Measurements from ENCODE around the gene CERS5. TPM values are rescaled to one million over a fixed set of nuclear protein-coding genes. Genes with fewer than 3 reads are reported as not detected.

The CERS5 gene
- total RNA-seq, 4 donors from 2014 or later = 29.4 to 45.1 (median 38.9) TPM

- H3K36me3 ChIP-seq = peaks cover 29% of the 10 kb centered on the region
- no peak overlapping the region for H3K4me3 ChIP-seq
- H3K27me3 ChIP-seq = no peaks in the 10 kb centered on the region
- DNase-seq (ENCODE audit: low spot score in 2 of 2) = no peak
- H3K27ac ChIP-seq = no peak overlapping the region
- 100% methylated on average over 2 of the region's 2 CpGs for WGBS
- TF ChIP-seq POLR2AphosphoS5 (IDR thresholded peaks at IDR 0.05) = no peak
- TF ChIP-seq CTCF (IDR thresholded peaks at IDR 0.05) = no peak
- peaks cover 31% of the 10 kb centered on the region for H3K4me1 ChIP-seq
- no peaks in the 10 kb centered on the region for H3K9me3 ChIP-seq
Observed at GRCh38 chr12:50207424-50207823, 40.3 kb upstream of the CERS5 start.

GRCh38 chr12:50205648-50206047, 38.5 kb upstream of the CERS5 start:
- 68% methylated on average over 6 of the region's 6 CpGs for WGBS
- TF ChIP-seq CTCF (IDR thresholded peaks at IDR 0.05) = no peak
- TF ChIP-seq POLR2A (IDR thresholded peaks at IDR 0.05) = no peak
- no peak for TF ChIP-seq POLR2AphosphoS5 (IDR thresholded peaks at IDR 0.05)
- TF ChIP-seq EP300 (IDR thresholded peaks at IDR 0.05) = no peak
- no peaks in the 10 kb centered on the region for H3K27me3 ChIP-seq
- H3K27ac ChIP-seq = peak overlapping the region; percentile 60
- peak overlapping the region; percentile 9 for H3K4me3 ChIP-seq
- no peak for DNase-seq (ENCODE audit: low spot score in 2 of 2)
- peaks cover 32% of the 10 kb centered on the region for H3K36me3 ChIP-seq
- H3K4me1 ChIP-seq = peaks cover 33% of the 10 kb centered on the region
- no peaks in the 10 kb centered on the region for H3K9me3 ChIP-seq

- DNase-seq (ENCODE audit: low spot score in 2 of 2) = no peak
- Histone ChIP-seq H3K4me3 (no peak overlapping the region), H3K4me1 (peaks cover 31% of the 10 kb centered on the region), H3K36me3 (peaks cover 48% of the 10 kb centered on the region), H3K9me3 (no peaks in the 10 kb centered on the region), H3K27ac (no peak overlapping the region), H3K27me3 (no peaks in the 10 kb centered on the region)
- no peak for TF ChIP-seq EP300 (IDR thresholded peaks at IDR 0.05)
- TF ChIP-seq POLR2A (IDR thresholded peaks at IDR 0.05) = no peak
- no peak for TF ChIP-seq CTCF (IDR thresholded peaks at IDR 0.05)
- no peak for TF ChIP-seq POLR2AphosphoS5 (IDR thresholded peaks at IDR 0.05)
- WGBS = 80% methylated on average over 2 of the region's 2 CpGs
Observed at GRCh38 chr12:50203691-50204090, 36.5 kb upstream of the CERS5 start.

GRCh38 chr12:50201987-50202521, 34.9 kb upstream of the CERS5 start:
- no peak for TF ChIP-seq POLR2A (IDR thresholded peaks at IDR 0.05)
- Histone ChIP-seq H3K9me3 (no peaks in the 10 kb centered on the region), H3K4me1 (peaks cover 31% of the 10 kb centered on the region), H3K27ac (peak overlapping the region; percentile 53), H3K4me3 (no peak overlapping the region), H3K27me3 (no peaks in the 10 kb centered on the region), H3K36me3 (peaks cover 61% of the 10 kb centered on the region)
- DNase-seq (ENCODE audit: low spot score in 2 of 2) = no peak
- 41% methylated on average over 3 of the region's 3 CpGs for WGBS

GRCh38 chr12:50200552-50201273, 33.5 kb upstream of the CERS5 start:
- H3K27me3 ChIP-seq = no peaks in the 10 kb centered on the region
- no peak overlapping the region for H3K4me3 ChIP-seq
- H3K36me3 ChIP-seq = peaks cover 57% of the 10 kb centered on the region
- H3K9me3 ChIP-seq = no peaks in the 10 kb centered on the region
- 63% methylated on average over 2 of the region's 2 CpGs for WGBS
- TF ChIP-seq EP300 (IDR thresholded peaks at IDR 0.05) (no peak), POLR2A (IDR thresholded peaks at IDR 0.05) (no peak), POLR2AphosphoS5 (IDR thresholded peaks at IDR 0.05) (no peak), CTCF (IDR thresholded peaks at IDR 0.05) (no peak)
- peaks cover 32% of the 10 kb centered on the region for H3K4me1 ChIP-seq
- H3K27ac ChIP-seq = peak overlapping the region; percentile 53
- no peak for DNase-seq (ENCODE audit: low spot score in 2 of 2)
